GM21723 (cell line): ENCODE data around the gene SCTR.

Source experiments
- ATAC-seq: cut with Tn5 transposase; IDR thresholded peaks from one replicate; pipeline ENCODE4 v1.9.1; 2021; ENCODE audit warnings: mild to moderate bottlenecking, moderate library complexity; ENCODE audit not compliant: unreplicated experiment

SCTR gene

DNA sequence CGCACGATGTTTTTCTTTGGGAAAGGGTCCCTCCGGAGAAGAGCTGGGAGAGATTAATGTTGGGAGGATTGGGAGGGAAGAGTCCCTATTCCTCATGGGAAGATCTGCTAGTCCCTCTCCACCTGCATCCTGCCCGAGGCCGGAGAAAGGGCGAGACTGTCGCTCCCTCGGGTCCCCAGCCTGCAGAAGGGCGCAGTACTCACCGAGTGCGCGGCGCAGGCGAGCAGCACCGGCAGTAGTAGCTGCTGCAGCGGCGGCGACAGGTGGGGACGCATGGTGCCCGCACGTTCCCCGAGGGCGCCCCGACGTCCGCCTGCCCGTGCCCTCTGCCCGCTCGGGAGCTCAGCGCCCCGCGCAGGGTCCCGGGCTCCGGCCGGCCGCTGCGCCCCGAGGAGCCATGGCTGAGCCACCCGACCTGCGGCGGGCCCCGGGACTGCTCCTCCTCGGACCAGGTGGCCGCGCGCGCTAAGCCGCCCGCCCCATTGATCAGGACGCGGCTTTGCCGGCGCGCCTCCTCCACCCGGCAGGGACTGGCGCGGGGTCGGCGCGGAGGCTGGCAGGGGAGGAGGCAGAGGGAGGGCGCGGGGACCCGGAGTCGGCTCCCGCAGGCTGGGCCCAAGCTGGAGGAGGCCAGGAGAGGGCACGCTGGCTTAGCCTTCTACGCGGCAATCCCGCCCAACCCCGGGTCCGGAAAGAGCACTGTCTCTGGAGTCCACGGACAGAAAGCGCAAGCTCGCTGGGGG, at the start of gene SCTR:
SCTR (minus strand) TSS at position 532 of the 743 bp plus-strand sequence; CDS start at position 275, 257 bp downstream.
- no peak for ATAC-seq

DNA sequence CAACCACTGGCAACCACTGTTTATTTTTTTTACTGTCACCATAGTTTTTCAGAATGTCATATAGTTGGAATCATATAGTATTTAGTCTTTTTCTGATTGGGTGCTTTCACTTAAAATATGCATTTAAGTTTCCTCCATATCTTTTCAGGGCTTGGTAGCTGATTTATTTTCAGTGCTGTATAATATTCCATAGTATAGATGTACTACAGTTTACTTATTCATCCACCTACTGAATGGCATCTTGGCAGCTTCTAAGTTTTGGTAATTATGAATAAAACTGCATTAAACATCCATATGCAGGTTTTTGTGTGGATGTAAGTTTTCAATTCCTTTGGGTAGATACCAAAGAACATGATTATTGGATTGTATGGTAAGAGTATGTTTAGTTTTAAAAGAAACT, 43.0 kb upstream of the SCTR start:
- ATAC-seq = no peak

DNA sequence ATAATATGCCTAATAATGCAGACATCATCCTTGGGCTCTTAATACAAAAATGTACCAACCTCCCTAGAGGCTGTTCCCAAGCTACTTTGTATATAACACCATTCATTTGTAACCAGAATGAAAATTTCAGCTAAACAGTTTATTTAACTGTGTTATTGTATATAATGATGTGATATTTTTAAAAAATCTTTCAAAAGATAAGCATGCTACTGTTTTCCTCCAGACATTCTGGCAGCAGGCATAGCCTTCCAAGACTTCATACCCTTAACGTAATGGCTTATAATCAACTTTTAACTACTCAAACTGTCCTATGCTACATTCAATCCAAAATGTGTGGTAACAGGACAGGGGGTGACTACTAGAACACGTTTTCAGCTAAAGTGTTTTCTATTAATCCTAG, 41.2 kb upstream of the SCTR start:
- ATAC-seq = no peak

DNA sequence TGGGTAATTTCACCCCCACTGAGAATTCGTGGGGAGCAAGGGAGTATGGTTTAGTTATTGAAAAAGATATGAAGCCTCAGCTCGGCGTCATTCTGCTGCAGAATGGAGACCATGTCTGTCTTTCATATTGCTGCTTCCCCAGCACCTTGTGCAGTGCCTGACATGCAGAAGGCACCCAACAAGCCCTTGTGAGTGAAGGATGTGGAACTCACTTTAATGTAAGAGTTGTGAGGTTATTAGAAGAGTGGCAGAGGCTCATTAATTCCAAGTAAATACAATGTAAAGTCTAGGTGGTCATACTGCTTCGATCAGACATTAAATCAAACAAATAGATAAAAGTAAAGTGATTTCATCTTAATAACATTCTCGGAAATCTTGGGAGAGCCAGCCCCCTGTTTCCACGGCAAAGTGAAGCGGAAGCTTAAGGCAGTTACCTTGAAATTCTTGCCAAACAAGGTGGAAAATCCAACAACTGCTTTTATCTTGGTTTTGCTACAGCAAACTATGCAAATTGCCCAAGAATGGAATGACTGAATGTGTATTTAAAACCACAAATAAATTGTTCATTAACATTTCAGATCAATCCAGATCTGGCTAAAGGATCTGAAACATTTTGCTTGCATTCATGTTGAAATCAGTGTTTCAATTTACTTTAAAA, 29.5 kb upstream of the SCTR start:
- no peak for ATAC-seq

DNA sequence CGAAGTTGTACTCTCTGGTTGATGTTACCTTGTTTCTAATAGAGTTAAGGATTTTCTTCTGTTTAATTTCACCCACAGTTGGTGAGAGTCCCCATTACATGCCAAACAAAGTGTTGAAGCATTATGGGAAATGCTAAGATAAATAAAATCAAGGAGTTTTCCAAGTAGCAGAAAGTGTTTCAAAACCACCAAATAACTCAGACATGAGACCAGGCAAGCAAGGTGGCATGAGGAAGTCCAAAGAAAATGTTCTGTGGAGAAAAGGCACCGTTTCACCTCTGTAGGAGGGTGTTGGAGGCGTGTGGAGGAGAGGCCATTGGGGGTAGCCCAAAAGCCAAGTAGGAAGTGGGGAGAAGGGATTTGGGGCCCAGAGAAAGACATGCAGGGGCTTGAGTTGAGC, 28.6 kb upstream of the SCTR start:
- no peak for ATAC-seq

DNA sequence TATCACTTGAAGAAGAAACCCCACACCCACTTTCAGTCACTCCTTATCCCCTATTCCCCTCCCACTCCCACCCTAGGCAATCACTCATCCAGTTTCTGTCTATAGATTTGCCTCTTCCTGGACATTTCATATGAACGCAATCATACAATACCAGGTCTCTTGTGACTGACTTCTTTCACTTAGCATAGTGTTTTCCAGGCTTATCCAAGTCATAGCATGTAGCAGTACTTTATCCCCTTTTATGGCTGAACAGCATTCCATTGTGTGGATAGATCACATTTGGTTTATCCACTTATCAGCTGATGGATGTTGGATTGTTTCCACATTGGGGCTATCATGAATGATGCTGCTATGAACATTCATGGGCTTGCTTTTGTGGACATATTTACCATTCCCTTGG, 26.6 kb upstream of the SCTR start:
- ATAC-seq = no peak

DNA sequence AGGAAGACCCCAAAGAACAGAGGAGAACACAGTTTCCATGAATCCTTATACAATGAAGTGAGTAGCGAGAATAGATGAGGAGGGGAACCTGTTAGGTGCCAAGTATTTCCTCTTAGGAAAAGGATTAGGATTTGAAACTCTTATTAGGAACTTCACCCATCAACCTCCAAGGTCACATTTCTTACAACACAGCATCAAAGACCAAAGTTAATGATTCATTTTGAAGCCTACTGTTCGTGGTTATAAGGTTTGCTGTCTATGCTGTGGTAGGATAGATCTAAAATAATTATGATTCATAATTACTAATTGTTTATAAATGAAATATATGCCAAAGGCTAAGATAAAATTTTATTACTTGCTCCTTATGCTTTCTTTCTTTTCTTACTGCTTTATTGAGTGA, 26.1 kb upstream of the SCTR start:
- no peak for ATAC-seq

DNA sequence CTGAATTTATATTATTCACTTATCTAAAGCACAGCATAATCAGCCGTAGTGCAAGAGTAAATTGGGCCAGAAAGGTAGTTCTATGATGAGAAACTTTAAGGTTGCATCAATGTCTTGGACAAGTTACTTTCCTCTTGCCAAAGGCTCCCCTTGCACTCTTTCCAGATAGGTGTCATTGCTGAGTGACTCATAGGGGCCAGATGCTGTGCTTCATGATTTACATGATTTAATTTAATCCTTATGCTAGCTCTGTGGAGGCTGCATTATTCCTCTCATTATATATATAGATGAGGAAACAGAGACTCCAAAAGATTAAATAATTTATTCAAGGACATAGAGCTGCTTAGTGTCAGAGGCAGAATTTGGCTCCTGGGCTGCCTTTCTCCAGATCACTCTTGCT, 25.0 kb upstream of the SCTR start:
- ATAC-seq = no peak

DNA sequence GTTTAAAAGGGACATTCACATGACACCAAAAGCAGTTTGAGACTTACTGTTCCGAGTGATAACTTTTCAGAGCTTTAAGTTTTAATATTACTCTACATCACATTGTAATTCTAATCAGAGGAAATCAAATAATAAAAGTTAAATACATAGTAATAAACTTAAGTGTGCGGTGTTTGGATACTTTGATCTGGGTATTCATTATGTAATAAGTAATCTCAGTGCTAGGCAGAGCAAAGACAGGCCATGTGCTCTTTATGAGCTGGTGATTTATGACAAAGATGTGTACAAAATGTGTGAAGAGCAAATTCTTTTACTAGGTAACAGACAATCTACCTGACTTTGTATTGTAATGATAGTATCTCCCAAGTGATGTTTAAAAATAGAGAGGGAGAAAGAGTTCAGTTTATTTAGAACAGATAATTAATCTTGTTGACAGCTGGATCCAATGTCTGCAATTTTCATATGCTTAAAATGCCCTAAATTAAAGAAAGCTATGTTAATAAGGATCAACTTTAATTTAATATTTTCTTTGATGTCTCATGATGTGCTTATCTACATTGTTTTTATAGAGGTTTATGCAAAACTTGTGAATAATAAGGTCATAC, 24.3 kb upstream of the SCTR start:
- ATAC-seq = no peak

DNA sequence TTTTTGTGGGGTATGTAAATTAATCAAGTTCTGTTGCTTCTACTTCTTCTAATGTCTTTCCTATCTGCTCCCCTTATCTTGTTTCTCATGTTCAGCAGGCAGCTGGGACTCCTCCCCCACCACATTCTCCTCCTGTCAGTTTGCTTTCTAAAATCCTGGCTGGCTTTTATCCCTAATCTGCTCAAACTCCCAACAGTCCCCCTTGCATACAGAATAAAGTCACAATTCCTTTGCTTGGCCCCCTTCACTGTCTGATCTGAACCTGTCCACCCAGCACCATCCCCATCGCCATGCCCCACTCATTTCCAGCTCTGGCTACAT, 22.1 kb upstream of the SCTR start:
- ATAC-seq = no peak

DNA sequence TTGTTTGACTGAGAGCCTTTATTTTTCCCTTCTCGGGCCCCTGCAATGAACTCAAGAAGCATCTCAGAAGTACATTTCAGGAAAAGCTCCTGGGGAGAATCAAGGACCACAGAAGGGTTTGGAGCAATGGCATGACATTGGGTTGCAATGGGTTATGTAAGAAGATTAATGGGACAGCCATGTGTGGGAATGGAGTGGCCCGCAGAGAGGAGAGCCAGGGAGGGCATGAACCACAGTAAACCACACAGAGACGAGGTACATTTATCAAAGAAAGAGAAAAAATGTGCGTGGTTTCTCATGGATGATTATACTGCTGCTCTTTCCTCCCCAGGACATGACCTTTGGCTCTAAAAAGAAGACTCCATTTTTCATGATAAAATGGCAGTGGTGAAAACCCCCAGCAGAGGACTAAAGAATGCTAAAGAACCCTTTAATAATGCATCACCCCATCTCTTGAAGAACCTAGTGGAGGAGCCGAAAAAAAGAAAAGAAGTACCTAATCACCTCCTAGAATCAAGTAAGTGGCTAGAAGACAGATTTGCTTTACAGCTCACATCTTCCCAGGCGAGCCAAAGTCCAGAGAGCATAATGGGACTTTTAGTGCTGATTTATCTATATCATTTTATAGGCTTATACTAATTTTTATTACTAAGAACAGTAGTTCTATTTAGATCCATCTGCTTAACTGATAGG, 21.6 kb upstream of the SCTR start:
- ATAC-seq = no peak

DNA sequence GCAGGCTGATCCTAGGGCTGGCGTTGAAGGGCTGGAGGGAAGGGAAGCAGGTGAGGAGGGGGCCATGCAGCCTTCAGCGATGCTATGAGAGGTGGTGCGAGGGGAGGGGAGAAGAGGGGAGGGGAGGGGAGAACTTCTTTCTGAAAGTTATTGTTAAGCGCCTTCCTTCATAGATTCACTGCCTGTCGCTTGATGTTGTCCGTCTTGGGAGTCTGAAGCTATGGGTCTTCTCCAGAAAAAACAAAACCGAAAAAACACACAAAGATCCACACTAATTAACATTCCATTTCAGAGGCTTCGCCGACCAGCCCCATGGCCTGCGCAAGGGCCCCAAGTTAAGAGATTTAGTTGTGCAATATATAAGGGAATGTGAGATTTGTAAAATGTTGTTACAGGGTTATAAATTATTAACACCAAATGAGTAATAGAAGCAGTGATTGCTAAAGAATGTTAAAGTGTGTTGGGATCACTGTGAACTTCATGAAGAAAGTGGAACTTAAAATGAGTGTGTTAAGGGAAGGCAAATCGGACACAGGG, 20.7 kb upstream of the SCTR start:
- ATAC-seq = no peak

DNA sequence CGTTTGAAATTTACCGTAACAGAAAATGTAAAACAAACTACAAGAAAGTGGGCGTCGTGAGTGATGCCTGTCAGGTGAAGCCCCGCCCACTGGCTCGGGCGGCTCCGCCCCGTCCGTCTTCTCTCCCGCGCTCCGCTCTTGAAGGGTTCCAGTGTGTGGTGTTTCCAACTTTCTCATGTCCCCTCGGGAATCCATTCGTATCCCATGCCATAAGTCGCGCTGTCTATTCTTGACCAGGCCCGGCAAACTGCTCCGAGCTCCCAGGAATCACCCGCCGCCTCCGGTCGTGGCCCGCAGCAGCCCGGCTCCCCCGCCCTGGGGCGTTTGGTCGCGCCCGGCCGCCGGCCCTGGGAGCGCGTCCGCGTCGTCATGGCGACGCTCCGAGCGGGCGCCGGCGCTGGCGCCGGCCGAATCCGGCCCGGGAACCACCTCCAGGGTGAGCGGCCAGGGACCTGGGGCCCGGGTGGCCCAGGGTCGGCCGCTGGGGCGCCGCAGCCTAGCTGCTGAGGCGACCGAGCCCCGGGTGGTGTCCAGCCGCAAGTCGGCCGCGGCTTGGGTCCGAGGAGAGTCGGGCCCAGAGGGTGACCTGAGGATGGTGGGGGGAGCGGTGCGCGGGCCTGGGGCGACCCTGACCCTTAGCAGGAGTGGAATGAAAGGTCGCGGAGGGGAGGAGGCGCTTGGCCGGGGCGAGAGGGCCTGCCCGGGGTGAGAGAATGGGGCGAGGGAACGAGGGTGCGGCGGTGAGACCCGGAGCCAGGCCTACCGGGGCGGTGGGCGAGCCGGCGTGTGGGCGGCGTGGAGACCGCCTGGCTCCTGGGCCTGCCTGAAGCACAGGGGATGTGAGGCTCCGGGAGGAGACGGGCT, 20.0 kb upstream of the SCTR start, which contains the start of gene CFAP221:
CFAP221 (plus strand) TSS at position 375 of the 864 bp plus-strand sequence. CDS start 1,683 bp downstream, outside the sequence.
- ATAC-seq = peak; percentile 84

DNA sequence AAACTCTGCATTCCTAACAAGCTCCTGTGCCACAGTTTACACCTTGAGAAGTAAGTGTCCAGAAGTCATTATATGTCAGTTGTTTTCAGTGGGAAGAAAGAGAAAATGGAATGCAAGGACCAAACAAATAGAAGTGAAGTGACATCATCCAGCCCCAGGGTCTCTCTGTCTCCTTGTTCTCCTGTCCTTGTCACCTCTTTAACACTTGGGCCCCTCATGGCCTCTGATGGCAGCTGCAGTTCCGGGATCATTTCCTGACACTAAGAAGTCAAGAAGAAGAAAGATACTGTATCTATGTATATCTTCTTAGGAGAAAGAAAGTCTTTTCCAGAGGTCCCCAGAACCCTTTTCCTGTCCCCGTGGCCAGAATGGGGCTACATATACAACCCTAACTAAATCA, 17.2 kb upstream of the SCTR start:
- no peak for ATAC-seq

DNA sequence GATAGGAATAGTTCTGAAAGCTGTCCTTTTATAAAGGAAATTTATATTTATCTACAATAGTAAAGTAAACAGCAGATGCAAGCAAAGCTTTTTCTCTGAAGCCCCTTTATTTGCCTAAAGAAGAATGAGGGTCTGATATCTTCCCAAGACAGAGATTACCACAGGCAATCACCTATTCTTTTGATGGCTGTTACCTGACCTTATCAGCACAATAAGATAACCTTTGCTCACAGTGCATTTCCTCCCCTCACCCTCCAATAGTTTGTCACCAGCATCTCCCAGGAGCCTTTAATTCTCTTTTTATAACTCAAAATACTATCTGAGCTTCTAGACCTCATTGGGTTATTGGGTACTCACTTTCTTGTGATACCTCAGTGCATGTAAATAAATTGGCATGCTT, 13.5 kb upstream of the SCTR start:
- no peak for ATAC-seq

DNA sequence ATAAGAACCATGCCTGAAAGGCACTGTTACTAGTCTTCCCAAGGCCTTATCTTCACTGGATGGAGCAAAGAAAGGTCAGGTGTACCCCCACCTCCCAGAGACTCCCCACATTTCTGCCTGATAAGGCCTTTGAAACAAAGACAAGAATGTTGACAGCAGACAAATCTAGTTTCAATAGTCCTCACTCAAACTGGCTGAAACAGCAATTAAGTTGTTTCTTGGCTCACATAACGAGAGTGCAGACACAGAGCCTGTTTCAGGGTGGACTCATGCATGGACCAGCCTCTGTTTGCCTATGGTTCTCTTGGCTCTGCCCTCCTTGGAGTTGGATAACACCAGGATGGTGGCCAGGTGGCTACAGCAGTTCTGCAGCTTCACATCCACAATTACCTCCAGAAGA, 12.4 kb upstream of the SCTR start:
- ATAC-seq = no peak

DNA sequence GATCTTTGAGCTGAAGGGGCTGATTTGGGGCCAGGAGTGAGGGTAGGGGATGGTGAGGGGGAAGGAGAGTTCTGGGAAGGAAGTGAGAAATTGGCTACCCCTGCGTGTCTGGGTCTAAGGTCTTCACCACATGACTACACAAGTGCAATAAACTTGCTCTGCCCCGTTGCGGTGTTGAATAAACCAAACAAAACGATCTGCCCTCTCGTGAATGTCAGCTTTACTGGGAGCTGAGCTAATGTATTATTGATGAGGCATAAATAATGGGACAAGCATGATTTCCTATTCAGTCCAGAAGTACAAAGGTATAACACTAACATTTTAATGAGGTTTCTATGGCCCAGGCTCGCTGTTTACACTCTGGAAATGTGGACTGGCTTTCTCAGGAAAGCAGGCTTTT, 11.9 kb upstream of the SCTR start:
- no peak for ATAC-seq

DNA sequence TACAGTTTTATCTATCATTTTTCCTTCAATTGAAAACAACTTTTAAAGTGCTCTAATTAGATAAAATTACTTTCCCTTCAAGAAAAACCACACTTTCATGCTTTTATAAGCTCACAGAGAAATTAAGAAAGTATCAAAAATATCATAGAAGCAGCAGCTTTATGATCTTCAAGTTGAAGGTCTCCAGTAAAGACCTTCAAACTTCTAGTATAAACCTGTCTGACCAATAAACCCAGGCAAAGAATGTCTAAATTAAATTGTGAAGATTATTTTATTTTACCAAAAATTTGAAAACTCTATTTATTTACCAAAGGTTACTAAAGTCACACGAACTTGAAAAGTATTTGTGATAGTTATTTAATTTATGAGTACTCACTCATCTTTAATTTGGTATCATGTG, 9.3 kb upstream of the SCTR start:
- ATAC-seq = no peak

DNA sequence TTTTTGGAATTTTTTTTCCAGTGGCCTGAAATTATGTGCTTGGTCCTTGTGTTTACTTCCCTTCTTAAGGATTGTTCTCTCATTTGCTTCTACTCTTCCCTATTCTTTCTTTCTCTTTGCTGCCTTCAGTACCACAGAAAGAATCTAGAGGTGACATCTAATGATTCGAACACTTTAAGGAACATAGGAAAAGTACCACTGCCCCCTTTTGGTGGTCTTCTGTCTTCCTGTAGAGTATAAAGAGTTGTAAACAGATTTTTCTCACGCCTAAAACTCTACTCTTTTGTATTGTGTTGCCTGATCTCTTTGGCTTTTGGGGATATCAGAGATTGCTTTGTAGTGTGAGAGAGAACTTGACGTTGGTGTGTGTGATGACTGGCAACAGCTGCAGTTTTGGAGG, 7.0 kb upstream of the SCTR start:
- no peak for ATAC-seq

DNA sequence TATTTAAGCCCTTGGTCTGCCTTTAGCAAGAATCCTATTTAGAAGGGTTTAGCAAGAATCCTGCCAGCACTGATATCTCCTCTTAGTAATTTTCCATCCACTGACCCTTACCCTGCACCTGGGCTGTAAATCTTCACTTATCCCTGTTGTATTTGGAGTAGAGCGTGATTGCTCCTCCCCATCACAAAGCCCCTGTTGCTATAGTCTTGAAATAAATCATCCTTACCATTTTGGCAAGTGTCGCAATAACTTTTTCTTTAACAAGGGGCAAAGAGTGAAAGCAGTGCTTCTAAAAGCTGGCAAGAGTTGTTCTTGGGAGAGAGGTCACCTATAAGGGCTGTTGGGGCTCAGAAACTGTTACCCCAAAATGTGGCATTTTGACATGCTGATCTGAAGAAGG, 3.7 kb upstream of the SCTR start:
- ATAC-seq = no peak

DNA sequence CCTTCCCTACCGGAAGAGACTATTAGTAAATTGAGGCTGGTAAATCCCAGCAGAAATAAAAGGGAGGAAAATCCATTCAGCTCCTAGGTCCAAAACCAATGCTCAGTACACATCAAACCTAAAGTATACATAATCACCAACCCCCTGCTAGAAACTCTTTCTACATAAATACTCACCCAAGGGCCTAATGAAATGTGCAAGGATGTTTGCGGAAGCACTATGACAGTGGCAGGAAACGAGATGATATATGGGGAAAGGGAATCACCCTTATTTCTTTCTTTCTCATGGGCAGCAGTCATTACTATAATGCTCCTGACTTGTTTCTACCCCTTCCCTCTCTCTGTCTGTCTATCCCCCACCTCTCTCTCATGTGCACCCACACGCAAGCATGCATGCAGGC, 1.3 kb upstream of the SCTR start:
- ATAC-seq = no peak
